Upper lobe of left lung (tissue), 6 donors: ENCODE measurements around the gene TLR9. TPM values are rescaled to one million over a fixed set of nuclear protein-coding genes. Genes with fewer than 3 reads are reported as not detected.
"Not testable (repeated sequence)": the region's sequence is repeated elsewhere in the genome, so short reads cannot be mapped to it uniquely, and the experiment has no call there.

Experiments
- ATAC-seq, 2 donors: fragments of 200-7000 bp; cut with Tn5 transposase; one replicate each; pipeline ENCODE4 v1.9.1; 2022; ENCODE audit warnings: mild to moderate bottlenecking in 2 of 2, moderate library complexity in 2 of 2; ENCODE audit not compliant: low FRiP score in 2 of 2
- DNase-seq, 2 donors: peaks; one replicate each; pipeline ENCODE4 v3.0.0-alpha.2; 2019 to 2020
- H3K27ac ChIP-seq, 4 donors: fragments of 200-600 bp; sonication (generic); one replicate each; pipeline ENCODE4 v1.5.1; 2016 to 2019
- H3K27me3 ChIP-seq, 4 donors: fragments of 200-600 bp; sonication (generic); one replicate each; pipeline ENCODE4 v1.5.1; 2017 to 2019
- H3K36me3 ChIP-seq, 4 donors: fragments of 200-600 bp; sonication (generic); one replicate each; pipeline ENCODE4 v1.5.1; 2016 to 2019
- H3K4me1 ChIP-seq, 4 donors: fragments of 200-600 bp; sonication (generic); one replicate each; pipeline ENCODE4 v1.5.1; 2018 to 2019
- H3K4me3 ChIP-seq, 4 donors: fragments of 200-600 bp; sonication (generic); one replicate each; pipeline ENCODE4 v1.5.1; 2017 to 2019; ENCODE audit warnings: mild to moderate bottlenecking in 2 of 4, moderate library complexity in 1 of 4
- H3K9me3 ChIP-seq, 4 donors: fragments of 200-600 bp; sonication (generic); one replicate each; pipeline ENCODE4 v1.5.1; 2018 to 2019
- EP300 ChIP-seq, 4 donors: sonication (generic); formaldehyde crosslinking; IDR thresholded peaks; one replicate each; pipeline ENCODE4 v1.5.1; 2017; ENCODE audit warnings: antibody characterized with exemption in 4 of 4, control low read depth in 2 of 4
- POLR2A ChIP-seq, 4 donors: fragments of 450-650 bp; IDR thresholded peaks; one replicate each; pipeline ENCODE4 v1.5.1; 2016 to 2017; ENCODE audit warnings: antibody characterized with exemption in 4 of 4, mild to moderate bottlenecking in 2 of 4
- POLR2AphosphoS5 ChIP-seq, 2 donors: sonication (generic); formaldehyde crosslinking; IDR thresholded peaks; one replicate each; pipeline ENCODE4 v1.5.1; 2017; ENCODE audit warnings: antibody characterized with exemption in 2 of 2
- WGBS, 2 donors: methylation state at CpG; one replicate each; pipeline ENCODE4 v1.1.5; 2017 to 2018; 5-methylcytosine and 5-hydroxymethylcytosine counted together
- total RNA-seq, 6 donors: library from RNA; depleted of rRNA in 4 of 6; stranded (reverse); fragments of >200 nt in 4 of 6; gene quantifications; one replicate each; pipeline versions ENCODE4 v1.1.0 to v1.2.1, GENCODE V29; 2016 to 2021
- TF ChIP-seq, protein P1 (sequence below), 6 experiments: fragments of 450-650 bp in 4 of 6; fragments of 200-600 bp in 2 of 6; sonication (generic) in 2 of 6; IDR thresholded peaks; one replicate each; pipeline ENCODE4 v1.5.1; 2016 to 2019; ENCODE audit warnings: antibody characterized with exemption in 6 of 6
- donor health status: DM: no; HTN: no; CAD: no; lungs with moderate emphysema.
- donor health status: DM: no; HTN: yes; CAD: no; lungs with severe emphysema.

TLR9 gene
- total RNA-seq, 6 donors from 2014 or later, result 0.29 to 1.1 TPM; not detected in 4

DNA sequence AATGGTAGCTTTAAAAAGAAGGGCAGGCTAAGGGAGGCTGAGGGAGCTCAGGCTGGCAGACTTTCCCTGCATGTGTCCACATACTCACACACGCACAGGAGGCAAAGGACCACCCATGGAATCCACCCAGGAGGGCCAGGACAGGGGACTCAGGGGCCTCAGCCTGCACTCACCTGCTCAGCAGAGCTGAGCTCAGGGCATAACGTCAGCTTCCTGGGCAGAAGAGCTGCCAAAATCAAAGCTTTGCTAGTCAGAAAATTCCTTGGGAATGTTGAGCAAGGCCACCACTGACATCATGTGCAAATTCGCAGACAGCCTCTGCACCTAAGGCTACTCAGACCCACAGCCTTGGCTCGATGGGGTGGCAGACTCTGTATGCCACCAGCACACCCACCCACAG is 43.9 kb downstream of the TLR9 start:
- DNase-seq (no peak), ATAC-seq (no peak)
- Histone ChIP-seq H3K36me3 (no peaks in the 10 kb centered on the region), H3K4me1 (peaks cover 4 to 18% (median 8%) of the 10 kb centered on the region in 4 donors), H3K27ac (peak overlapping the region in 1 of 4 donors; percentile 19), H3K27me3 (no peaks in the 10 kb centered on the region), H3K9me3 (no peaks in the 10 kb centered on the region), H3K4me3 (no peak overlapping the region)
- 60 to 100% methylated on average over 1 to 4 of the region's 4 CpGs for WGBS, 2 donors
- TF ChIP-seq EP300 (IDR thresholded peaks at IDR 0.05), result no peak
- no peak for TF ChIP-seq POLR2AphosphoS5 (IDR thresholded peaks at IDR 0.05)
- TF ChIP-seq, protein P1, sequence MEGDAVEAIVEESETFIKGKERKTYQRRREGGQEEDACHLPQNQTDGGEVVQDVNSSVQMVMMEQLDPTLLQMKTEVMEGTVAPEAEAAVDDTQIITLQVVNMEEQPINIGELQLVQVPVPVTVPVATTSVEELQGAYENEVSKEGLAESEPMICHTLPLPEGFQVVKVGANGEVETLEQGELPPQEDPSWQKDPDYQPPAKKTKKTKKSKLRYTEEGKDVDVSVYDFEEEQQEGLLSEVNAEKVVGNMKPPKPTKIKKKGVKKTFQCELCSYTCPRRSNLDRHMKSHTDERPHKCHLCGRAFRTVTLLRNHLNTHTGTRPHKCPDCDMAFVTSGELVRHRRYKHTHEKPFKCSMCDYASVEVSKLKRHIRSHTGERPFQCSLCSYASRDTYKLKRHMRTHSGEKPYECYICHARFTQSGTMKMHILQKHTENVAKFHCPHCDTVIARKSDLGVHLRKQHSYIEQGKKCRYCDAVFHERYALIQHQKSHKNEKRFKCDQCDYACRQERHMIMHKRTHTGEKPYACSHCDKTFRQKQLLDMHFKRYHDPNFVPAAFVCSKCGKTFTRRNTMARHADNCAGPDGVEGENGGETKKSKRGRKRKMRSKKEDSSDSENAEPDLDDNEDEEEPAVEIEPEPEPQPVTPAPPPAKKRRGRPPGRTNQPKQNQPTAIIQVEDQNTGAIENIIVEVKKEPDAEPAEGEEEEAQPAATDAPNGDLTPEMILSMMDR (IDR thresholded peaks at IDR 0.05), result no peak
- TF ChIP-seq POLR2A (IDR thresholded peaks at IDR 0.05), result no peak

DNA sequence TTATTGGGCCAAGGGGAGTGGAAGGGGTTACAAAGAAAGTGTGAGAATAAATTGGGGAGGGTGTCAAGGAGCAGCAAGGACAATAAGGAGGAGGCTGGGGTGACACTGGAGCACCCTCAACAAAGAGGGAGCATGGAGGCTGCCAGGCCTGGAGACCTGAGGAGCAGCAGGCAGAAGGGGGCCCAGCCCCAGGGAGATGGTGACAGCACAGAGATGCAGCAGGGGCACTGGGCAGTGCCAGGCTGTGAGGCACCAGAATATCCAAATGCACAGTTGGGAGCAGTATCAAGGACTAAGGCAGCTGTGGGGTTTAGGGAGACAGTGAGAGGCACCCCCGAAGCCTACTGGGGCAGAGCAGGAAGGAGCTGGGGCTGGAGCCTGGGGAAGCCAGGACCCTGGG is 46.9 kb downstream of the TLR9 start:
- Histone ChIP-seq H3K27me3 (no peaks in the 10 kb centered on the region), H3K4me1 (peaks cover 4 to 19% (median 8%) of the 10 kb centered on the region in 4 donors), H3K9me3 (no peaks in the 10 kb centered on the region), H3K4me3 (no peak overlapping the region), H3K27ac (no peak overlapping the region), H3K36me3 (no peaks in the 10 kb centered on the region)
- WGBS, 2 donors, result 94 to 100% methylated on average over 1 of the region's 1 CpG
- ATAC-seq (no peak), DNase-seq (no peak)
- no peak for TF ChIP-seq POLR2AphosphoS5 (IDR thresholded peaks at IDR 0.05)
- TF ChIP-seq, protein P1 (IDR thresholded peaks at IDR 0.05), result no peak
- TF ChIP-seq EP300 (IDR thresholded peaks at IDR 0.05), result no peak
- no peak for TF ChIP-seq POLR2A (IDR thresholded peaks at IDR 0.05)

DNA sequence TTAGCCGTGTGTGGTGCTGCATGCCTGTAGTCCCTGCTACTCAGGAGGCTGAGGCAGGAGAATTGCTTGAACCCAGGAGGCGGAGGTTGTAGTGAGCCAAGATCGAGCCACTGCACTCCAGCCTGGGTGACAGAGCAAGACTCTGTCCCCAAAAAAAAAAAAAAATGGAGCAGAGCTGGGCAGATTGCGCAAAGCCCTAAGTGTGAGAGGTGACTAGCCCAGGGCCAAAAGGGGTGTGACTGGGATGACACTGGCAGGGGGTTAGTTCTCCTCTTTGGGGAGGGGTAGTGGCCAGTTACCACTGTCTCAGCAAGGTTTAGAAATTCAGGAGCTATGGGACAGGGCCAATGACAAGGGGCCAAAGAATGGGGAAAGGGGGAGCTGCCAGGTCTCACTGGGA is 47.3 kb downstream of the TLR9 start:
- Histone ChIP-seq H3K27ac (peak overlapping the region in 1 of 4 donors; percentile 55), H3K4me1 (peaks cover 4 to 19% (median 8%) of the 10 kb centered on the region in 4 donors)
- H3K36me3 ChIP-seq, H3K27me3 ChIP-seq, DNase-seq, H3K4me3 ChIP-seq, H3K9me3 ChIP-seq, ATAC-seq: not testable (repeated sequence)
- 78 to 81% methylated on average over 4 of the region's 4 CpGs for WGBS, 2 donors

DNA sequence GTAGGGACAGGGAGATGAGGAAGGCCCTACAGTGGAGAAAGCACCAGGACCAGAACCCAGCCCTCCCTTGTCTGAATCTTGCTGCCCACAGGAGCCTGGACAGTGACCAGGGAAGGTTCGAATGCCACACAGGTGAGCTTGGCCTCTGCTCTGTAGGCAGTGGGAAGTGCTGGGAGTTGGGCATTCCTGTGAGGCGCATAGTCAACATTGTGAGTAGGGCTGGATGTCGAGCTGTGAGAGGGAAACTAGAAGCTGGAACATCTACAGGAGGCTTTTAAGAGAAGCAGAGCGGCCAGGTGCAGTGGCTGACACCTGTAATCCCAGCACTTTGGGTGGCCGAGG is 47.8 kb downstream of the TLR9 start:
- H3K36me3 ChIP-seq, result no peaks in the 10 kb centered on the region
- H3K27me3 ChIP-seq, result no peaks in the 10 kb centered on the region
- H3K4me1 ChIP-seq, result peaks cover 4 to 19% (median 8%) of the 10 kb centered on the region in 4 donors
- ATAC-seq, result peak in 1 of 2 donors; percentile 19
- no peaks in the 10 kb centered on the region for H3K9me3 ChIP-seq
- TF ChIP-seq, protein P1 (IDR thresholded peaks at IDR 0.05), result no peak
- TF ChIP-seq EP300 (IDR thresholded peaks at IDR 0.05), result no peak
- TF ChIP-seq POLR2AphosphoS5 (IDR thresholded peaks at IDR 0.05), result no peak
- TF ChIP-seq POLR2A (IDR thresholded peaks at IDR 0.05), result no peak
- 70 to 75% methylated on average over 5 of the region's 5 CpGs for WGBS, 2 donors
- peak in 1 of 2 donors; percentile 72 for DNase-seq
- H3K27ac ChIP-seq, result peak overlapping the region in 1 of 4 donors; percentile 55
- no peak overlapping the region for H3K4me3 ChIP-seq

DNA sequence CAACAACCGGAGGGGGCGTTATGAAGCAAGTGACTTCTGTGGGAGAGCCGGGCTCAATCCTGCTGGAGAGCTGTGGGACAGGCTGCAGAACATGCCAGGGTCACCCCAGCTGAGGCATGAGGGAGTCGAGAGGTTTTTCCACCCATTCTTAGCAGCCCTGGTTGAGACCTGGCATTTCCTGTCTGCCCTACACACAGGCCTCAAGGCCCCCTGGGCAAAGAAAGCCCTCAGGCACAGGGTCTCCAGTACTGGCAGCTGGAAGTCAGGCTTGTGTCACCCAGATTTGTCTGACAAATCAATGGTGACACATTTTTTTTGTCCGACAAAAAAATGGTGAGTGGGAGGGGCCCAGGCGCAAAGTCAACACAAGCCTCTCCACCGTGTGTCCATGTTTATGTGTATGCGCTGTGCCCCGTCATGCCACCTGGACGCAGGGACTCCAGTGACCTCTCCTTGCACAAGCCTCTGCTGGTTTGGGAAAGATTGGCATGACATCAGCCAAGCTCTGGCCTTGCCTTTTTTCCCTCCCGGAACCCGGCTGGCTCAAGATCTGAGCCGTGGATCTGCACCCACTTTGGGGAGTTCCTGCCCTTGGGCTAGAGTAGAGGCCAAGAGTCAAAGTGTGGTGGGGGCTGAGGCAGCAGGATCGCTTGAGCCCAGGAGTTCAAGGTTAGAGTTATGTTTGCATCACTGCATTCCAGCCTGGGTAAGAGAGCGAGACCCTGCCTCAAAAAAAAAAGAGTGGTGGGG is 48.3 kb downstream of the TLR9 start:
- ATAC-seq, result peak; percentile 27 to 72

More for the DNA sequence above, 48.3 kb downstream of the TLR9 start:
- Histone ChIP-seq H3K27ac (peak overlapping the region in 1 of 4 donors; percentile 55), H3K4me3 (no peak overlapping the region), H3K36me3 (no peaks in the 10 kb centered on the region), H3K4me1 (peaks cover 4 to 19% (median 8%) of the 10 kb centered on the region in 4 donors), H3K27me3 (no peaks in the 10 kb centered on the region), H3K9me3 (no peaks in the 10 kb centered on the region)
- 54 to 60% methylated on average over 14 to 15 of the region's 15 CpGs for WGBS, 2 donors
- DNase-seq, result peak in 1 of 2 donors; percentile 82
- TF ChIP-seq, protein P1 (IDR thresholded peaks at IDR 0.05), result peak in 1 of 6 experiments; percentile 11
- TF ChIP-seq POLR2AphosphoS5 (IDR thresholded peaks at IDR 0.05) (peak; percentile 33 to 41), EP300 (IDR thresholded peaks at IDR 0.05) (no peak), POLR2A (IDR thresholded peaks at IDR 0.05) (no peak)
